ENCODE results near the gene NOS1. TPM values are rescaled to one million over a fixed set of nuclear protein-coding genes. Genes with fewer than 3 reads are reported as not detected.

NOS1 gene
- total RNA-seq, 1 experiment from 2014 or later, result 2.3 TPM

DNA sequence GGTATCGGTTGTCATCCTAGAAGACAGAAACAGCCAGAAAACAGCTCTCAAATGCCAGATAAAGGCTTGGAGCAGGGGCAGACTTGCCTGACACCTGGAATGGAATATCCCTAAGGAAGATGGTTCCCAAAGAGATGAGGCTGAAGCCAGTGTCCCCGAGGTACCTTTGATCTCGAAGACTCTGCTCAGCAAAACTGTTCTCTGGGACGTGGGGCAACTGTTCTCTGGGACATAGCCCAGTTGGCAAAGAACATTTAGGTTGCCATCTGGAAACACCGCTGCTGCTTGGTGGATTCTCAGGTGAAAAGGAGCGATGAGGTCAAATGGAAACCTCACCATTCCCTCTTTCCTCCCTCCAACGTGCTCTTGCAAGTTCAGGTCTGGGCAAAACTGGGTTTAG lies 143.3 kb downstream of the NOS1 start:
- H3K79me2 ChIP-seq (ENCODE audit: insufficient read depth, low read length), result no peaks in the 10 kb centered on the region
- H4K8ac ChIP-seq (replicated peaks; ENCODE audit: insufficient read length, low read depth, low read length), result no peak overlapping the region
- no peak overlapping the region for H3K4me2 ChIP-seq (ENCODE audit: insufficient read depth, insufficient read length, low read length)
- Mint-ChIP-seq H3K9me3 (no peaks in the 10 kb centered on the region; a peak in 1 of 5 replicates), H3K27me3 (ENCODE audit: low read depth) (peaks cover 7% of the 10 kb centered on the region), H3K27ac (no peak overlapping the region; a peak in 1 of 7 replicates), H3K4me1 (peaks cover 2 to 5% of the 10 kb centered on the region in 2 experiments; a peak in 2 of 4 replicates), H3K4me3 (no peak overlapping the region), H3K36me3 (ENCODE audit: insufficient read depth in 1 of 3, low read depth in 3 of 3) (no peaks in the 10 kb centered on the region)
- no peak overlapping the region for H3K27ac ChIP-seq (ENCODE audit: insufficient read length, low read depth, low read length)
- TF ChIP-seq, protein P1, sequence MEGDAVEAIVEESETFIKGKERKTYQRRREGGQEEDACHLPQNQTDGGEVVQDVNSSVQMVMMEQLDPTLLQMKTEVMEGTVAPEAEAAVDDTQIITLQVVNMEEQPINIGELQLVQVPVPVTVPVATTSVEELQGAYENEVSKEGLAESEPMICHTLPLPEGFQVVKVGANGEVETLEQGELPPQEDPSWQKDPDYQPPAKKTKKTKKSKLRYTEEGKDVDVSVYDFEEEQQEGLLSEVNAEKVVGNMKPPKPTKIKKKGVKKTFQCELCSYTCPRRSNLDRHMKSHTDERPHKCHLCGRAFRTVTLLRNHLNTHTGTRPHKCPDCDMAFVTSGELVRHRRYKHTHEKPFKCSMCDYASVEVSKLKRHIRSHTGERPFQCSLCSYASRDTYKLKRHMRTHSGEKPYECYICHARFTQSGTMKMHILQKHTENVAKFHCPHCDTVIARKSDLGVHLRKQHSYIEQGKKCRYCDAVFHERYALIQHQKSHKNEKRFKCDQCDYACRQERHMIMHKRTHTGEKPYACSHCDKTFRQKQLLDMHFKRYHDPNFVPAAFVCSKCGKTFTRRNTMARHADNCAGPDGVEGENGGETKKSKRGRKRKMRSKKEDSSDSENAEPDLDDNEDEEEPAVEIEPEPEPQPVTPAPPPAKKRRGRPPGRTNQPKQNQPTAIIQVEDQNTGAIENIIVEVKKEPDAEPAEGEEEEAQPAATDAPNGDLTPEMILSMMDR (conservative IDR thresholded peaks at IDR 0.05), result no peak
- WGBS (ENCODE audit: extremely low coverage, insufficient read length, low lambda C conversion rate), result no CpG with 5 or more reads among the region's 7 CpGs
- H3K9me3 ChIP-seq (ENCODE audit: control insufficient read depth, low read depth, low read length), result no peaks in the 10 kb centered on the region
- H3K23ac ChIP-seq (ENCODE audit: insufficient read length, low read depth, low read length), result no peak overlapping the region
- H2AFZ ChIP-seq (ENCODE audit: low read length), result no peak overlapping the region
- no peaks in the 10 kb centered on the region for H3K4me1 ChIP-seq (ENCODE audit: insufficient read depth, low read length)
- H2AK5ac ChIP-seq (ENCODE audit: insufficient read length, low read length), result no peak overlapping the region
- H3K27me3 ChIP-seq (ENCODE audit: insufficient read depth, low read length), result no peaks in the 10 kb centered on the region
- H2BK5ac ChIP-seq (ENCODE audit: insufficient read length, low read length), result no peak overlapping the region
- no peak overlapping the region for H3K56ac ChIP-seq (ENCODE audit: insufficient read length, low read depth, low read length)
- H3T11ph ChIP-seq (ENCODE audit: low read length), result no peak overlapping the region
- H3K79me1 ChIP-seq (ENCODE audit: insufficient read depth, low read depth, low read length, poor library complexity, severe bottlenecking), result no peaks in the 10 kb centered on the region
- H2BK120ac ChIP-seq (ENCODE audit: low read depth, low read length, poor library complexity, severe bottlenecking), result no peak overlapping the region
- H4K5ac ChIP-seq (ENCODE audit: insufficient read length, low read depth, low read length), result no peak overlapping the region
- H2BK20ac ChIP-seq (ENCODE audit: low read depth, low read length, poor library complexity, severe bottlenecking), result no peak overlapping the region
- DNase-seq, result no peak
- H4K20me1 ChIP-seq (ENCODE audit: control insufficient read depth, insufficient read depth, insufficient read length), result no peaks in the 10 kb centered on the region
- H4K91ac ChIP-seq (ENCODE audit: insufficient read length, low read depth, low read length), result no peak overlapping the region
- H2BK15ac ChIP-seq (ENCODE audit: low read depth, low read length), result no peak overlapping the region
- H3K23me2 ChIP-seq (ENCODE audit: insufficient read length, low read depth, low read length, poor library complexity, severe bottlenecking), result no peaks in the 10 kb centered on the region
- H2BK12ac ChIP-seq (ENCODE audit: insufficient read length, low read depth, low read length), result no peak overlapping the region
- no peak overlapping the region for H3K9ac ChIP-seq (ENCODE audit: extremely low read depth, insufficient read length, low read length)
- H3K14ac ChIP-seq (ENCODE audit: insufficient read depth, low read length), result no peak overlapping the region
- H3K18ac ChIP-seq (ENCODE audit: insufficient read length, low read depth, low read length), result no peak overlapping the region
- H3K4ac ChIP-seq (ENCODE audit: low read depth, low read length), result no peak overlapping the region
